Stomach smooth muscle (tissue), 2 donors: ENCODE measurements around the gene CCDC85C.

Source experiments
- H3K27ac ChIP-seq: one replicate; pipeline ENCODE4 v1.7.0; 2013; ENCODE audit warnings: mild to moderate bottlenecking, low read length, inconsistent platforms
- H3K27me3 ChIP-seq, 2 donors: one replicate each; pipeline ENCODE4 v1.7.0; 2013; ENCODE audit warnings: low read length in 2 of 2; ENCODE audit not compliant: insufficient read depth in 2 of 2, control insufficient read depth in 1 of 2
- H3K36me3 ChIP-seq, 2 donors: one replicate each; pipeline ENCODE4 v1.7.0; 2013; ENCODE audit warnings: low read length in 2 of 2; ENCODE audit not compliant: control insufficient read depth in 2 of 2, insufficient read depth in 2 of 2
- H3K4me1 ChIP-seq: one replicate; pipeline ENCODE4 v1.7.0; 2013; ENCODE audit warnings: low read length; ENCODE audit not compliant: control insufficient read depth, insufficient read depth
- H3K4me3 ChIP-seq, 2 donors: one replicate each; pipeline ENCODE4 v1.7.0; 2013; ENCODE audit warnings: low read length in 2 of 2
- H3K9ac ChIP-seq, 2 donors: one replicate each; pipeline ENCODE4 v1.7.0; 2013; ENCODE audit warnings: low read length in 2 of 2, mild to moderate bottlenecking in 1 of 2
- H3K9me3 ChIP-seq, 2 donors: one replicate each; pipeline ENCODE4 v1.7.0; 2013; ENCODE audit warnings: low read length in 2 of 2; ENCODE audit not compliant: control insufficient read depth in 2 of 2
- donor health status: healthy.
- donor health status: Pancreatic carcinoma.

CCDC85C gene

GRCh38 chr14:99467336-99468078, 136.5 kb downstream of the CCDC85C start:
- Histone ChIP-seq H3K9ac (peak overlapping the region in 1 of 2 donors; percentile 42), H3K4me1 (peaks cover 7% of the 10 kb centered on the region), H3K36me3 (peaks cover 9 to 20% of the 10 kb centered on the region in 2 donors), H3K27me3 (no peaks in the 10 kb centered on the region), H3K9me3 (no peaks in the 10 kb centered on the region), H3K27ac (no peak overlapping the region), H3K4me3 (no peak overlapping the region)

GRCh38 chr14:99466758-99467157, 137.2 kb downstream of the CCDC85C start:
- peaks cover 7% of the 10 kb centered on the region for H3K4me1 ChIP-seq
- H3K27me3 ChIP-seq = no peaks in the 10 kb centered on the region
- no peak overlapping the region for H3K9ac ChIP-seq
- H3K9me3 ChIP-seq = no peaks in the 10 kb centered on the region
- H3K4me3 ChIP-seq = no peak overlapping the region
- no peak overlapping the region for H3K27ac ChIP-seq
- H3K36me3 ChIP-seq = peaks cover 15 to 24% of the 10 kb centered on the region in 2 donors

GRCh38 chr14:99465288-99465687, 138.7 kb downstream of the CCDC85C start:
- peaks cover 25 to 29% of the 10 kb centered on the region in 2 donors for H3K36me3 ChIP-seq

GRCh38 chr14:99463974-99464373, 140.0 kb downstream of the CCDC85C start:
- H3K27ac ChIP-seq = no peak overlapping the region
- H3K36me3 ChIP-seq = peaks cover 25 to 34% of the 10 kb centered on the region in 2 donors
- peaks cover 7% of the 10 kb centered on the region for H3K4me1 ChIP-seq
- no peaks in the 10 kb centered on the region for H3K9me3 ChIP-seq
- no peaks in the 10 kb centered on the region for H3K27me3 ChIP-seq
- no peak overlapping the region for H3K9ac ChIP-seq
- H3K4me3 ChIP-seq = no peak overlapping the region

More at GRCh38 chr14:99465288-99465687, 138.7 kb downstream of the CCDC85C start:
- Histone ChIP-seq H3K4me3 (no peak overlapping the region), H3K9ac (no peak overlapping the region), H3K27ac (no peak overlapping the region), H3K27me3 (no peaks in the 10 kb centered on the region), H3K9me3 (no peaks in the 10 kb centered on the region), H3K4me1 (peaks cover 7% of the 10 kb centered on the region)

DNA sequence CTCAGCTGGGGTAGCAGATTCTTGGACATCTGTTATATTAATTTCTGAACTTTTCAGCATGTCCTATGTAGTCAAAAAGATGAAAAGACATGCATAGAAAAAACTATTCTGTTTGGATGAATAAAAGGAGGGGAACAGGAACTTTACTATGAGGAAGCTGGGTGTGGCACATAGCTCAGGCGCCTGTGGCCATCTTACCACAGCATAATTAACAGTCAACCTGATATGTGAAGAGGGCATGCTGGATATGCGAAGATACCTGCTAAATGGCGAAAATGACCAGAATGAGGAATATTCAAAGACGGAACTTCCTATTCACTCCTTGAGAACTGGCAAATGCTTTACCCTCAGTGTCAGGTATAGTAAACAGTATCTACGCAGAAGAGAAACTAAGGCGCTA, 141.8 kb downstream of the CCDC85C start:
- Histone ChIP-seq H3K9ac (no peak overlapping the region), H3K36me3 (peaks cover 28 to 39% of the 10 kb centered on the region in 2 donors), H3K27me3 (no peaks in the 10 kb centered on the region), H3K27ac (no peak overlapping the region), H3K4me1 (peaks cover under 1% of the 10 kb centered on the region), H3K9me3 (no peaks in the 10 kb centered on the region), H3K4me3 (no peak overlapping the region)

GRCh38 chr14:99461411-99462085, 142.5 kb downstream of the CCDC85C start:
- H3K27me3 ChIP-seq = no peaks in the 10 kb centered on the region

DNA sequence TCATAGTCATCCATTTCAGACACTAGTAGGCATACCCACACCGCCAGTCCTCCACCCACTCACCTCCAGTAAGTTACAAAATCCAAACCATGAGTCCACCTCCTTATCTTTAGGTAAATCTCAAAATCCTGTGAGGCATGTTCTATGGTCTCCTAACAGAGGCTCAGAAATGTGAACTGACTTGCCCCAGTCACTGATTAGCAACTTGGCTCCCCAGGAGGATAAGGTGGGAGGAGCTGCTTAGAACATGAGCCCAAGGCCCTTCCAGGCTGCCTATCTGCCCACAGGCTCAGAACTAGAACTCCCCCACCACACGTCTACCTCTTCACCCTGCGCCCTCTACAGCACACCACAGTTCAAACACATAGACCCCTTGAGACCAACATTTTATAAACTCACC, 143.2 kb downstream of the CCDC85C start:
- peaks cover 34 to 39% of the 10 kb centered on the region in 2 donors for H3K36me3 ChIP-seq
- no peak overlapping the region for H3K9ac ChIP-seq
- H3K4me1 ChIP-seq = no peaks in the 10 kb centered on the region
- no peaks in the 10 kb centered on the region for H3K9me3 ChIP-seq
- no peaks in the 10 kb centered on the region for H3K27me3 ChIP-seq
- H3K4me3 ChIP-seq = no peak overlapping the region
- H3K27ac ChIP-seq = no peak overlapping the region

More at GRCh38 chr14:99461411-99462085, 142.5 kb downstream of the CCDC85C start:
- Histone ChIP-seq H3K9me3 (no peaks in the 10 kb centered on the region), H3K4me3 (no peak overlapping the region), H3K36me3 (peaks cover 34 to 39% of the 10 kb centered on the region in 2 donors), H3K4me1 (no peaks in the 10 kb centered on the region), H3K9ac (no peak overlapping the region), H3K27ac (no peak overlapping the region)

DNA sequence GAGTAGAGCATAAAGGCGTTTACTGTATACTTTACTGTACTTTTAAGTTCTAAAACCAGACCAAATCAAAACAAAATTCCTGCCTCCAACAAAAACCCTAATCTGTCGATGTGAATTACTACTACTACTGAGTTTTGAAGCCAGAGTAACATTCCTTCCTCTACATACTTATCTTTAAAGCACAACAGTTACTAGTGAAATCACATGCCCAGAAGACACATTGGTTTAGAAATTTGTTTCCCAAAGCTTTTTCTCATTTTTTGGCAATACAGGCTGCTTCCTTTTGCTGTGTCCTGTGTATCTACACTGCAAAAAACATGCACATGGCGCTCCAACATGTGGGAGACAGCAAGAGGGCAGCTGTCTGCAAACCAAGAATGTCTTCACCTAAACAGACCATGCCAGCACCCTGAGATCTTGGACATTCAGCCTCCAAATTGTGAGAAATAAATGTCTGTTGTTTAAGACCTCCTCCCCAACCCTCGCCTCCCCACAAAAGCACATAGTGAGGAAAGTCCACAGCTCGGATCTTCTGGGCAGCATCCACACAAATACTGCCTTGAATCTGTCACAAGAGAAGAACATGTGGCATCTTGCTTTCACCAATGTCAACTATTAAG, 144.4 kb downstream of the CCDC85C start:
- Histone ChIP-seq H3K27ac (no peak overlapping the region), H3K27me3 (no peaks in the 10 kb centered on the region), H3K36me3 (peaks cover 31 to 40% of the 10 kb centered on the region in 2 donors), H3K4me1 (no peaks in the 10 kb centered on the region), H3K9ac (no peak overlapping the region), H3K9me3 (no peaks in the 10 kb centered on the region), H3K4me3 (no peak overlapping the region)

DNA sequence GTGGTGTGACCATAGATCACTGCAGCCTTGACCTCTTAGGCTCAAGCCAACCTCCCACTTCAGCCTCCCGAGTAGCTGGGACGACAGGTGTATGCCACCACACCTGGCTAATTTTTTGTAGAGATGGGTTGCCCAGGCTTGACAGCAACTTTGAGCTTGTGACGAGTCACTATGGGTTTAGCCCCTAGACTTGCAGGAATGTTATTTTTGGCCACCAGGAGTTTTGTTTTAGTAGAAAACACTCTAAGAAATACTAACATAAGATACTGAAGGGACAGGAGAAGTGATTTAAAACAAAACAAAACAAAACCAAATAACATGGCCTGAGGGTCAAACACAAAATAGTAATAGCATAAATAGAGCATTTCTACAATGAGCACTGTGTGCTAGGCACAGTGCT, 149.8 kb downstream of the CCDC85C start:
- H3K27ac ChIP-seq = no peak overlapping the region
- peaks cover 25 to 28% of the 10 kb centered on the region in 2 donors for H3K36me3 ChIP-seq

GRCh38 chr14:99452968-99453367, 151.0 kb downstream of the CCDC85C start:
- H3K4me3 ChIP-seq = no peak overlapping the region

More for the DNA sequence above, 149.8 kb downstream of the CCDC85C start:
- Histone ChIP-seq H3K4me1 (no peaks in the 10 kb centered on the region), H3K4me3 (no peak overlapping the region), H3K9me3 (no peaks in the 10 kb centered on the region), H3K27me3 (no peaks in the 10 kb centered on the region), H3K9ac (no peak overlapping the region)

More at GRCh38 chr14:99452968-99453367, 151.0 kb downstream of the CCDC85C start:
- H3K4me1 ChIP-seq = no peaks in the 10 kb centered on the region
- H3K36me3 ChIP-seq = peaks cover 31 to 36% of the 10 kb centered on the region in 2 donors
- no peak overlapping the region for H3K9ac ChIP-seq
- no peaks in the 10 kb centered on the region for H3K27me3 ChIP-seq
- no peaks in the 10 kb centered on the region for H3K9me3 ChIP-seq
- no peak overlapping the region for H3K27ac ChIP-seq
